ENCODE results near the gene FER.

GRCh38 chr5:108707141-108707540, 40.6 kb upstream of the FER start:
- TF ChIP-seq CTCF (IDR thresholded peaks at IDR 0.05 in 8 of 11, conservative IDR thresholded peaks at IDR 0.05 in 3 of 11) (no peak), POLR2AphosphoS5 (IDR thresholded peaks at IDR 0.05) (no peak), POLR2A (IDR thresholded peaks at IDR 0.05) (no peak)
